MCF 10A (cell line): ENCODE data around the gene AKR1C2. TPM values are rescaled to one million over a fixed set of nuclear protein-coding genes. Genes with fewer than 3 reads are reported as not detected.
"Not testable (repeated sequence)": the region's sequence is repeated elsewhere in the genome, so short reads cannot be mapped to it uniquely, and the experiment has no call there.

Experiments
- BruUV-seq: library from RNA; stranded (reverse); fragments of 400-500 nt; replicated peaks from 2 replicates; lab custom pipeline; 2021; lab: Mats Ljungman, UMichigan
- CTCF ChIA-PET: fragments of 300-600 bp; sonication (Branson Sonifier 250); formaldehyde crosslinking; extraction: SDS; loops from one replicate; lab custom pipeline; 2021; ENCODE audit warnings: antibody characterized with exemption, inconsistent platforms; lab: Yijun Ruan, JAX
- POLR2A ChIA-PET: fragments of 300-600, 350-650 bp; sonication (Branson Sonifier 250); formaldehyde crosslinking; extraction: SDS; loops from one replicate; lab custom pipeline; 2020; ENCODE audit warnings: antibody characterized with exemption, inconsistent platforms; lab: Yijun Ruan, JAX
- DNase-seq: peaks from one replicate; pipeline ENCODE4 v3.0.0-alpha.2; 2018; ENCODE audit not compliant: unreplicated experiment
- H3K27ac Mint-ChIP-seq: one replicate; pipeline ENCODE4 v1.8.0; 2022; ENCODE audit warnings: mild to moderate bottlenecking, low read depth, mixed read lengths; ENCODE audit not compliant: unreplicated experiment
- H3K27me3 Mint-ChIP-seq: one replicate; pipeline ENCODE4 v1.8.0; 2022; ENCODE audit warnings: mixed read lengths; ENCODE audit not compliant: insufficient read depth, unreplicated experiment
- H3K36me3 Mint-ChIP-seq: one replicate; pipeline ENCODE4 v1.8.0; 2022; ENCODE audit warnings: mild to moderate bottlenecking, moderate library complexity, mixed read lengths; ENCODE audit not compliant: insufficient read depth, unreplicated experiment
- H3K4me1 Mint-ChIP-seq: one replicate; pipeline ENCODE4 v1.8.0; 2022; ENCODE audit warnings: mixed read lengths; ENCODE audit not compliant: insufficient read depth, unreplicated experiment
- H3K4me3 Mint-ChIP-seq: one replicate; pipeline ENCODE4 v1.8.0; 2022; ENCODE audit warnings: mild to moderate bottlenecking, moderate library complexity, mixed read lengths; ENCODE audit not compliant: unreplicated experiment
- H3K9me3 Mint-ChIP-seq: one replicate; pipeline ENCODE4 v1.8.0; 2022; ENCODE audit warnings: mixed read lengths; ENCODE audit not compliant: unreplicated experiment
- intact Hi-C: fragments of 100-400 bp; cut with micrococcal nuclease; formaldehyde crosslinking; loops from 2 replicates; pipeline ENCODE4 v1.14.1; 2022
- total RNA-seq: library from RNA; stranded (reverse); gene quantifications from 2 replicates; pipeline ENCODE4 v1.2.3, GENCODE V29; 2022
- TF ChIP-seq, protein P1 (sequence below): fragments of 200-600 bp; IDR thresholded peaks from one replicate; pipeline ENCODE4 v1.8.0; 2022; ENCODE audit warnings: antibody characterized with exemption, mild to moderate bottlenecking; ENCODE audit not compliant: unreplicated experiment

AKR1C2 gene
- total RNA-seq, 1 experiment from 2014 or later = 19.7 TPM

- H3K9me3 Mint-ChIP-seq = no peaks in the 10 kb centered on the region
- POLR2A ChIA-PET = no interaction called here
- H3K27ac Mint-ChIP-seq = no peak overlapping the region
- no peak for DNase-seq
- TF ChIP-seq, protein P1, sequence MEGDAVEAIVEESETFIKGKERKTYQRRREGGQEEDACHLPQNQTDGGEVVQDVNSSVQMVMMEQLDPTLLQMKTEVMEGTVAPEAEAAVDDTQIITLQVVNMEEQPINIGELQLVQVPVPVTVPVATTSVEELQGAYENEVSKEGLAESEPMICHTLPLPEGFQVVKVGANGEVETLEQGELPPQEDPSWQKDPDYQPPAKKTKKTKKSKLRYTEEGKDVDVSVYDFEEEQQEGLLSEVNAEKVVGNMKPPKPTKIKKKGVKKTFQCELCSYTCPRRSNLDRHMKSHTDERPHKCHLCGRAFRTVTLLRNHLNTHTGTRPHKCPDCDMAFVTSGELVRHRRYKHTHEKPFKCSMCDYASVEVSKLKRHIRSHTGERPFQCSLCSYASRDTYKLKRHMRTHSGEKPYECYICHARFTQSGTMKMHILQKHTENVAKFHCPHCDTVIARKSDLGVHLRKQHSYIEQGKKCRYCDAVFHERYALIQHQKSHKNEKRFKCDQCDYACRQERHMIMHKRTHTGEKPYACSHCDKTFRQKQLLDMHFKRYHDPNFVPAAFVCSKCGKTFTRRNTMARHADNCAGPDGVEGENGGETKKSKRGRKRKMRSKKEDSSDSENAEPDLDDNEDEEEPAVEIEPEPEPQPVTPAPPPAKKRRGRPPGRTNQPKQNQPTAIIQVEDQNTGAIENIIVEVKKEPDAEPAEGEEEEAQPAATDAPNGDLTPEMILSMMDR = no peak
- peaks cover 17% of the 10 kb centered on the region for H3K36me3 Mint-ChIP-seq
- H3K4me3 Mint-ChIP-seq = no peak overlapping the region
- intact Hi-C loops = no loop called here
- no peaks in the 10 kb centered on the region for H3K27me3 Mint-ChIP-seq
- no TSS peak for BruUV-seq
- CTCF ChIA-PET = interaction anchor here (0.7 kb wide), 1 partner anchor 8 kb away, joined by 3 read pairs; no protein-coding TSS in a partner anchor
- H3K4me1 Mint-ChIP-seq = no peaks in the 10 kb centered on the region
Measured at GRCh38 chr10:4990217-4990616, 13.4 kb downstream of the AKR1C2 start.

- H3K4me3 Mint-ChIP-seq, POLR2A ChIA-PET, intact Hi-C loops, H3K27ac Mint-ChIP-seq, H3K9me3 Mint-ChIP-seq, H3K4me1 Mint-ChIP-seq, BruUV-seq, CTCF ChIA-PET, H3K27me3 Mint-ChIP-seq, DNase-seq: not testable (repeated sequence)
- H3K36me3 Mint-ChIP-seq = peaks cover 17% of the 10 kb centered on the region
Measured at GRCh38 chr10:4988000-4988641, 15.5 kb downstream of the AKR1C2 start.

DNA sequence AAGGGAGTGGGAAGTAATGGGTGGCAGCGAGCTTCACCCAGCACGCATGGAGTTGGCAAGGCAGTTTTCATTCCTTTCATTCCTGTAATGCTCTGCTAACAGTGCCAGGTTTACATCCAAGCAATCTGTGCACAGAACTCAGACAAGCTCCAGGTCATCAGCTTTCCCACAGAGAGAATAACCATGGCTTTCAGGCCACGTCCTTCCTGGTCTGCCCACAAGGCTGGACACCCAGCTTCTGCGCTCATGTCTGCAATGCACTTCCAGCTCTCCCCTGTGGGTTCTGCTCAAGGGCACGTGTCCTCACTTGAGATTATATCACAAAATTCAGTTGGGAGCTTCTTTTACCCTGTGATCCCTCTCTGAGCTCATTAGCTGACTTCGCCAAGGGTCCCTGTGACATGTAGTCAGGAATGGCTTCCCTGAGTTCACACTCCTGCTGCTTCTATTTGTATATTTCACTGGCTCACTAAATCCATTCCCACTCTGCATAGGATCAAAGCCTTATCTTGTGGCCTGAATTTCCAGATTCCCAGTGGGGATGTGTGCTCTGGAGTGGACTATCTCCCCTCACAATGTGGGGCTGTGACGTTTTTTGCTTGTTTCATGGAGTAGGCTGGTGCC is 18.6 kb downstream of the AKR1C2 start:
- Mint-ChIP-seq H3K9me3 (no peaks in the 10 kb centered on the region), H3K4me3 (no peak overlapping the region), H3K36me3 (peaks cover 5% of the 10 kb centered on the region), H3K27ac (no peak overlapping the region), H3K27me3 (no peaks in the 10 kb centered on the region), H3K4me1 (peaks cover 7% of the 10 kb centered on the region)
- BruUV-seq = no TSS peak
- TF ChIP-seq, protein P1 = no peak
- ChIA-PET POLR2A (interaction anchor here (4.0 kb wide), 1 partner anchor 136 kb away, joined by 16 read pairs; no protein-coding TSS in a partner anchor), CTCF (interaction anchor here (0.5 to 5.3 kb wide), 4 partner anchors 135 to 448 kb away, joined by 3 to 80 read pairs (median 3); no protein-coding TSS in a partner anchor)
- DNase-seq = no peak
- intact Hi-C loops = no loop called here

DNA sequence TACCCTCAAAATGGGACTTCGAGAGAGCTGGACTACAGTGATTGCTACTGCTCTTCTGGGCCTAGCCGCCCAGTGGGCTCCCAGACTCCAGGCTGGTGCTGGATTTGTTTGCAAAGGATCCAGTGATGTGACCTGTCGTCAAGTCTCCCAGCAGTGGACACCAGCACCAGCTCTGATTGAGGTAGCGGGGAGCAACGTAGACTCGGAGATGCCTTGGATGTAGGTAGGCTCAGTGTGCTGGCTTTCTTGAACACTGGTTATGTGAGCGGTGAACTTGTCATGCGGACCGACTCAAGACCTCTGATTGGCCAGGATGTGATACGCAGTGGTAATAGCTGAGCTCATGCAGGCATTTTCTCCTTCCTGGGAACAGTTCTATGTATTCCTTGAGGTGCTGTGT is 19.4 kb downstream of the AKR1C2 start:
- CTCF ChIA-PET = interaction anchor here (0.5 to 5.3 kb wide), 4 partner anchors 43 to 162 kb away, joined by 3 to 80 read pairs (median 4); no protein-coding TSS in a partner anchor
- no peaks in the 10 kb centered on the region for H3K9me3 Mint-ChIP-seq
- TF ChIP-seq, protein P1 = no peak
- H3K36me3 Mint-ChIP-seq = peaks cover 5% of the 10 kb centered on the region
- BruUV-seq = no TSS peak
- POLR2A ChIA-PET = interaction anchor here (4.0 kb wide), 1 partner anchor 135 kb away, joined by 16 read pairs; no protein-coding TSS in a partner anchor
- no peak overlapping the region for H3K27ac Mint-ChIP-seq
- DNase-seq = no peak
- intact Hi-C loops = no loop called here
- no peaks in the 10 kb centered on the region for H3K27me3 Mint-ChIP-seq
- peaks cover 7% of the 10 kb centered on the region for H3K4me1 Mint-ChIP-seq
- H3K4me3 Mint-ChIP-seq = no peak overlapping the region
